ENCODE measurements around the gene EFCAB9.

Gene EFCAB9

GRCh38 chr5:172156541-172156994 lies 37.4 kb upstream of the EFCAB9 start:
- TF ChIP-seq CTCF (IDR thresholded peaks at IDR 0.05; ENCODE audit: low read length) = no peak
- TF ChIP-seq EZH2 (IDR thresholded peaks at IDR 0.05; ENCODE audit: borderline replicate concordance, low read length) = no peak
- no peaks in the 10 kb centered on the region for H3K27me3 ChIP-seq (ENCODE audit: insufficient read depth, low read length)
- H3K4me1 ChIP-seq (ENCODE audit: insufficient read depth, low read length, severe bottlenecking) = peaks cover 19% of the 10 kb centered on the region
- H3F3A ChIP-seq (ENCODE audit: insufficient read depth, low read length) = no peaks in the 10 kb centered on the region
- no peaks in the 10 kb centered on the region for H3K9me3 ChIP-seq (ENCODE audit: low read length)
- H4K20me1 ChIP-seq (ENCODE audit: insufficient read depth, low read length) = no peaks in the 10 kb centered on the region
- no peak overlapping the region for H2AFZ ChIP-seq (ENCODE audit: low read length)
- no peak overlapping the region for H3K4me2 ChIP-seq (ENCODE audit: low read length)
- H3K27ac ChIP-seq (ENCODE audit: low read depth, low read length, poor library complexity, severe bottlenecking) = no peak overlapping the region
- H3K4me3 ChIP-seq (ENCODE audit: low read depth, low read length, poor library complexity, severe bottlenecking) = no peak overlapping the region
- H3K9ac ChIP-seq (ENCODE audit: low read length) = no peak overlapping the region
- 0 out of 2 replicates have a peak, but pooled peaks cover 4% of the 10 kb centered on the region for H3K79me2 ChIP-seq (ENCODE audit: insufficient read depth, low read length)
- H3K36me3 ChIP-seq (ENCODE audit: insufficient read depth, low read length) = peaks cover 59% of the 10 kb centered on the region
- H3K9me2 ChIP-seq (ENCODE audit: low read depth, low read length) = no peaks in the 10 kb centered on the region

GRCh38 chr5:172159016-172159415 lies 35.0 kb upstream of the EFCAB9 start:
- H4K20me1 ChIP-seq (ENCODE audit: insufficient read depth, low read length) = no peaks in the 10 kb centered on the region
- peak overlapping the region; percentile 54 for H3K27ac ChIP-seq (ENCODE audit: low read depth, low read length, poor library complexity, severe bottlenecking)
- H3K79me2 ChIP-seq (ENCODE audit: insufficient read depth, low read length) = 0 out of 2 replicates have a peak, but pooled peaks cover 6% of the 10 kb centered on the region
- H3K36me3 ChIP-seq (ENCODE audit: insufficient read depth, low read length) = peaks cover 38% of the 10 kb centered on the region
- H3K4me3 ChIP-seq (ENCODE audit: low read depth, low read length, poor library complexity, severe bottlenecking) = no peak overlapping the region
- H3K27me3 ChIP-seq (ENCODE audit: insufficient read depth, low read length) = no peaks in the 10 kb centered on the region
- H3K4me2 ChIP-seq (ENCODE audit: low read length) = no peak overlapping the region
- TF ChIP-seq CTCF (IDR thresholded peaks at IDR 0.05; ENCODE audit: low read length) = no peak
- no peak for TF ChIP-seq EZH2 (IDR thresholded peaks at IDR 0.05; ENCODE audit: borderline replicate concordance, low read length)
- H3K9me3 ChIP-seq (ENCODE audit: low read length) = no peaks in the 10 kb centered on the region
- H3K9me2 ChIP-seq (ENCODE audit: low read depth, low read length) = no peaks in the 10 kb centered on the region
- peaks cover 33% of the 10 kb centered on the region for H3K4me1 ChIP-seq (ENCODE audit: insufficient read depth, low read length, severe bottlenecking)
- H2AFZ ChIP-seq (ENCODE audit: low read length) = no peak overlapping the region
- H3F3A ChIP-seq (ENCODE audit: insufficient read depth, low read length) = no peaks in the 10 kb centered on the region
- no peak overlapping the region for H3K9ac ChIP-seq (ENCODE audit: low read length)

- Histone ChIP-seq H4K20me1 (ENCODE audit: insufficient read depth, low read length) (no peaks in the 10 kb centered on the region), H3K4me1 (ENCODE audit: insufficient read depth, low read length, severe bottlenecking) (peaks cover 48% of the 10 kb centered on the region), H2AFZ (ENCODE audit: low read length) (no peak overlapping the region), H3K9me2 (ENCODE audit: low read depth, low read length) (no peaks in the 10 kb centered on the region), H3F3A (ENCODE audit: insufficient read depth, low read length) (no peaks in the 10 kb centered on the region), H3K27ac (ENCODE audit: low read depth, low read length, poor library complexity, severe bottlenecking) (peak overlapping the region; percentile 3), H3K4me2 (ENCODE audit: low read length) (peak overlapping the region; percentile 23; the same call in 1 of the 2 replicates), H3K9ac (ENCODE audit: low read length) (no peak overlapping the region), H3K9me3 (ENCODE audit: low read length) (no peaks in the 10 kb centered on the region), H3K27me3 (ENCODE audit: insufficient read depth, low read length) (no peaks in the 10 kb centered on the region), H3K79me2 (ENCODE audit: insufficient read depth, low read length) (0 out of 2 replicates have a peak, but pooled peaks cover 6% of the 10 kb centered on the region), H3K4me3 (ENCODE audit: low read depth, low read length, poor library complexity, severe bottlenecking) (no peak overlapping the region), H3K36me3 (ENCODE audit: insufficient read depth, low read length) (peaks cover 30% of the 10 kb centered on the region)
- TF ChIP-seq CTCF (IDR thresholded peaks at IDR 0.05; ENCODE audit: low read length) (no peak), EZH2 (IDR thresholded peaks at IDR 0.05; ENCODE audit: borderline replicate concordance, low read length) (no peak)
These were observed 33.5 kb upstream of the EFCAB9 start for GRCh38 chr5:172160506-172160905.

Measured in OCI-LY1 (cell line).